HG02885 (cell line): Measurements from ENCODE around the gene SAXO1.
"Not testable (repeated sequence)": the region's sequence is repeated elsewhere in the genome, so short reads cannot be mapped to it uniquely, and the experiment has no call there.

Experiments
- ATAC-seq: cut with Tn5 transposase; IDR thresholded peaks from one replicate; pipeline ENCODE4 v1.9.1; 2021; ENCODE audit warnings: mild to moderate bottlenecking; ENCODE audit not compliant: unreplicated experiment, poor library complexity

Gene SAXO1

DNA sequence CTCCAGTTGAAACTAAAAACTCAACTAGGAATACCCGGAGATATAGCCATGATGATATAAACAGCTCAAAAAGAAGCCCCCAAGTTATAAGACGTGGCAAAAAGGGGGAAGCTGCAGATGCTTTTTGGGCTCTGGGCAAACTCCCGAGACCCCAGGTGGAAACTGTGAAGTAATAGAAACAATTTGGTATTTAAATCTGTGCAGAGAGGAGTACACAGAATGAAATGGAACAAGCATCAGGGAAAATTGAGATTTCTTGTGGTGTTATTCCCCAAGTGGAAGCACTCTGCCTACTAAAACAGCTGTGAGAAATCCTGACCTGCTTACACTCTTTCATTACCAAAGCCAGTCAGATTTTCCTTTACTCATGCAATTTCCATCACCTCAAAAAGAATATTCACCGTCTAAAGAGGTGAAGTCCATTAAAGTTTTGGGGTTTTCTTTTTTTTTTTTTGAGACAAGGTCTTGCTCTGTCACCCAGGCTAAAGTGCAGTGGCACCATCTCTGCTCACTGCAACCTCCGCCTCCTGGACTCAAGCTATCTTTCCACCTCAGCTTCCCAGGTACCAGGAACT is 23.5 kb downstream of the SAXO1 start:
- ATAC-seq, result no peak

DNA sequence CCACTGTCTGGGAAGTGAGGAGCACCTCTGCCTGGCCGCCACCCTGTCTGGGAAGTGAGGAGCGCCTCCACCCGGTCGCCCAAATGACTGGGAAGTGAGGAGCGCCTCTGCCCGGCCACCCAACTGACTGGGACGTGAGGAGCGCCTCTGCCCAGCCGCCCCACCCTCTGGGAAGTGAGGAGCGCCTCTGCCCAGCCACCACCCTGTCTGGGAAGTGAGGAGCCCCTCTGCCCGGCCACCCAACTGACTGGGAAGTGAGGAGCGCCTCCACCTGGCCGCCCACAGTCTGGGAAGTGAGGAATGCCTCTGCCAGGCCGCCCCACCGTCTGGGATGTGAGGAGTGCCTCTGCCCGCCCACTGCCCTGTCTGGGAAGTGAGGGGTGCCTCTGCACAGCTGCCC is 32.9 kb downstream of the SAXO1 start:
- no peak for ATAC-seq

DNA sequence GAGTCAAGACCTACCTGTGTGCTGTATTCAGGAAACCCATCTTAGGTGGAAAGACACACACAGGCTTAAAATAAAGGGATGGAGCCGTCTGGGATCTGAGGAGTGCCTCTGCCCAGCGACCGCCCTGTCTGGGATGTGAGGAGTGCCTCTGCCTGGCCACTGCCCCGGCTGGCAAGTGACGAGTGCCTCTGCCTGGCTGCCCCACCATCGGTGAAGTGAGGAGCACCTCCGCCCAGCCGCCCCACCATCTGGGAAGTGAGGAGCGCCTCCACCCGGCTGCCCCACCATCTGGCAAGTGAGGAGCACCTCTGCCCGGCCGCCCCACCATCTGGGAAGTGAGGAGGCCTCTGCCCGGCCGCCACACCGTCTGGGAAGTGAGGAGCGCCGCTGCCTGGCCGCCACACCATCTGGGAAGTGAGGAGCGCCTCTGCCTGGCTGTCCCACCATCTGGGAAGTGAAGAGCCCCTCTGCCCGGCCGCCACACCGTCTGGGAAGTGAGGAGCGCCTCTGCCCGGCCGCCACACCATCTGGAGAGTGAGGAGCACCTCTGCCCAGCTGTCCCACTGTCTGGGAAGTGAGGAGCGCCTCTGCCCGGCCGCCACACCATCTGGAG is 33.7 kb downstream of the SAXO1 start:
- no peak for ATAC-seq

DNA sequence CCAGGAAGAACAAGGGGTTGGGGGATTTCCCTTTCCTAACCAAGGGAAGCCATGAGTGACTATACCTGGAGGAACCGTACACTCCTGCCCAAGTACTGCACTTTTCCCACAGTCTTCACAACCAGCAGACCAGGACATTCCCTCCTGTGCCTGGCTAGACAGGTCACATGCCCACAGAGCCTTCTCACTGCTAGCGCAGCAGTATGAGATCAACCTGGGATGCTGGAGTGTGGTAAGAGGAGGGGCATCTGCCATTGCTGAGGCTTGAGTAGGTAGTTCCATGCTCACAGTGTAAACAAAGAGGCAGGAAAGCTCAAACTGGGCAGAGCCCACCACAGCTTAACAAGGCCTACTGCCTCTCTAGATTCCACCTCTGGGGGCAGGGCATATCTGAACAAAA is 35.9 kb downstream of the SAXO1 start:
- no peak for ATAC-seq

DNA sequence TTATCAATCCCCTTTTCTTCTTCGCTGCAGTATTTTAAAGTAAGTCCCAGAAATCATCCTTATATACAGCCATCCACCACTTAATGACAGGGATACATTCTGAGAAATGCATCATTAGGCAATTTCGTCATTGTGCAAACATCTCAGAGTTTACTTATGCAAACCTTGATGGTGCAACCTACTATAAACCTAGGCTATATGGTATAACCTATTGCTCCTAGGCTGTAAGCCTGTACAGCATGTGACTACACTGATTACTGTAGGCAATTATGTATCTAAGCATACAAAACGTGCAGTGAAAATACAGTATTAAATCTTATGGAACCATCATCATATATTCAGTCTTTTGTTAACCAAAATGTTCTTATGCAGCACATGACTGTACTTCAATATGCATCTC is 36.8 kb downstream of the SAXO1 start:
- ATAC-seq, result no peak

DNA sequence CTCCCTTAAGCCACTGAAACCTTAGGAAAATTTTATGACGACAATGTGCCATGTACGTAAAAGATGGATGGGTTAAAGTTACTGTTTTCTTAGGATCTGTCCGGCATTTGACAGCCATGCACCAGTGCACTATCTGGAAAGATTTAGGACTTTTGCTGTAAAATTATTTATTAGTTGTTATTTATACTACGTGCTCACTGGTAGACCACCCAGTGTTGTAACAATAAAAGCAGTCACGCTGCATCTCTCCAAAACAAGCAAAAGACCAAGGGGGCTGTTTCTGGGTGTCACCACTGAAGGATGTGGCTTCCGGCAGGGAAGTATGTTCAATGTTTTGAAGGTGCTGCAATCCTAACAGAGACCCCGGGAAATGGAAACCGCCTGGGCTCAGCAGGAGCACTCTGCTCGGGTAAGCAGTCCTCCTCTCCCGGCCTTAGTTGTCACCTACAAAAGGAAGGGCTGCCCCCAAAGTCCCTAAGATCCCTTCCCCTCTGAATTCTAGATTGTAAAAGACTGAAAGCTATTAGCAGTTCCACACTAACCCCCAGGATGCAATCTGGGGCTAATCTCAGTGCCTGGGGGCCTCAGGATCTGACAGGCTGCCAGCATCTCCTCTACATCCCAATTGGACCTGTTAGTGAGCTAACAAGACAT is 38.6 kb downstream of the SAXO1 start:
- ATAC-seq, result no peak

DNA sequence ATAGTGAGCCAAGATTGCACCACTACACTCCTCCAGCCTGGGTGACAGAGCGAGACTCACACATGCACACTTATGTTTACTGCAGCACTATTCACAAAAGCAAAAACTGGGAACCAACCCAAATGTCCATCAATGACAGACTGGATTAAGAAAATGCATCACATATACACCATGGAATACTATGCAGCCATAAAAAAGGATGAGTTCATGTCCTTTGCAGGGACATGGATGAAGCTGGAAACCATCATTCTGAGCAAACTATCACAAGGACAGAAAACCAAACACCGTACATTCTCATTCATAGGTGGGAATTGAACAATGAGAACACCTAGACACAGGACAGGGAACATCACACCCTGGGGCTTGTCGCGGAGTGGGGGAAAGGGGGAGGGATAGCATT is 41.8 kb downstream of the SAXO1 start:
- not testable (repeated sequence) for ATAC-seq

DNA sequence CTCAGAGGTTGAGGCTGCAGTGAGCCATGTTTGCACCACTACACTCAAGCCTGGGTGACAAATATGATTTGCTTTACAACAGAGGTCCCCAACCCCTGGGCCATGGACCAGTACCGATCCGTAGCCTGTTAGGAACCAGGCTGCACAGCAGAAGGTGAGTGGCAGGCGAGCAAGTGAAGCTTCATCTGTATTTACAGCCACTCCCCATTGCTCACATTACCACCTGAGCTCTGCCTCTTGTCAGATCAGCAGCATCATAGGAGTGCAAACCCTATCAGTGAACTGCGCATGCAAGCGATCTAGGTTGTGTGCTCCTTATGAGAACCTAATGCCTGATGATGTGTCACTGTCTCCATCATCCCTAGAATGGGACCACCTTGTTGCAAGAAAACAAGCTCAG is 42.5 kb downstream of the SAXO1 start:
- ATAC-seq, result no peak

DNA sequence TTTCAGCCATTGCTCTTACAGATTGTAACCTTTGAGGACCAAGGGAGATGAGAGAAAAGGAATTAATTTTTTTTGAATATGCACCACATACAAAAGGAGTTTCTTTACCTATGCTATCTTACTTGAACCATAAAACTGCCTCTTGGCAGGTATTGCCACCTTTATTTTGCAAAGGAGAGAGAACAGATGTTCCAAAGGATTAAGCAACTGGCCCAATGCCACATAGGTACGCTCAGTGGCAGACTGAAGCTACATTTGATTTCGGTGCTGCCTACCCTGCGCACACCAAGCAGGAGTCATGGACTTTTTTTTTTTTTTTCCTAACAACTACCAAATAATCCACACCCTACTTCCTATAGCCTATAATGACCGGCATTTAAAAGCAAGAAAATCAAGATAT is 43.1 kb downstream of the SAXO1 start:
- ATAC-seq, result no peak

DNA sequence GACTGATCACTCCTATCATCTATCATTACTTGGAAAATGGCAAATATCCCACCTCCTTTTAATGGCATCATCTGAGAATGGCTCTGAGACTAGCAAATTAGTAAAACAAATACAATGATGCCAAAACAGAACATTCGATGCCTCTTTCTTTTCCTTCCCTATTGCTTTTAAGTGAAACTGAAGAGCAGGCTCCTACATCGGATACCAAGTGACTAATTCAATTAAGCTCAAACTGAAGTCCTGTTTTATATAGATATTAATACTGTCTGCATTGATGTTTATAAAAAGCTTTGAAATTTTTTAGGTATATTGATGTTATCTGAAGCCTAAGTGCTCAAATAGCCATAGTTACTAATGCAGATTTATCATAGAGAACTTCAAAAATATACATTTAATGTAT is 43.9 kb downstream of the SAXO1 start:
- no peak for ATAC-seq

DNA sequence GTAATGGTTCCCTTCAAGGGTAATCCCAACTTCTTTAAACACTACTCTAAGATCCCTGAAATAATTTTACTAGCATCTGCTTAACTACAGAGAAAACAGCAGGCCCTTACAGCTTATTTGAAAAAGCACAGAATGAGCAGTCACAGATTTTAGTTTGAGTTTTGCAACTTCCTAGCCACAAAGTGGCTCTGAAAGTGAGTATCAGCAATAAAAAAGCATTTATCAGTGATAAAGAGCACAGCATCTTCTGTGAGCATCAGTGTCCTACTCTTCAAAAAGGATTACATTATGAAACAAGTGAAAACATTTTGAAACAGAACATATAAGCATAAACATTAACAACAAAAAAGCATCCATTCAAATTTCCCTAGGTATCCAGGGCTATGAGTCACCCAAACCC is 45.0 kb downstream of the SAXO1 start:
- no peak for ATAC-seq

DNA sequence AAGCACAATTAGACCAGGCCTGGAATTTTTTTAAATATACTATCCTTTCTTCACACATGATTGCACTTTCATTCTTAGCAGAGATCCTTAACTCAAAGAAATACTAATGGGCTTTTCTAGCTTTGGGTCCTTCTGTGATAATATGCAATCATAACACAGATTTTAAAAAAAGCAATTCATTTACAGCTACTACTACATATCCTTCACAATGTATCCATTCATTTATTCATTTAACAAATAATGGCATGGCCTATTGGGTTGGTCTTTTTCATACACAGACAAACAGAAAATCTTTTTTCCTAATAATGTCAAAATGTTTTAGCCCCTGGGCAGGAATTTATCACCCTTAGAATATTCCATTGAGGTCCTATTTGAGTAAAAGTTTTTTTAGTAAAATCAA is 47.0 kb downstream of the SAXO1 start:
- no peak for ATAC-seq

DNA sequence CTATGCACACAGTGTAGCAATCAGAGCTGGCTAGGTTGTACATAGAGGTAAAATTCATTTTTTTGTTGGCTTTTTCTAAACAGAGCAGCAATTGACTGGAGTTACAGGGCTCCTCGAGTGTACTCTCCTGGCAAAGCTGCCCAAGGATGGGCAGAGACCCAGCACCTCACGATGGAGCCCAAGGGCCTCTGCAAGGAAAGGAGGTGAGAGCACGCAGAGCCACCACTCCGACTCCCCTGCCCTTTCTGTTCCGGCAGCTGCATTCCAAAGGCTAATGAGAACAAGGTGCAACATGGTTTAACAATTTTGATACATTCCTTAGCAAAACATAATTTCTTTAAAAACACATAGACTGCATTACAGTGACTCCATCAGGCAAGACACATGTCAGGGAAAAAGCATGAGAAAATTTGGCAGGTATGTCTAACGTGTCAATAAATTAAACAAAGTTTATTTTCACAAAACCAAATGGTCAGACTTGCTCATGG is 47.5 kb downstream of the SAXO1 start:
- no peak for ATAC-seq

DNA sequence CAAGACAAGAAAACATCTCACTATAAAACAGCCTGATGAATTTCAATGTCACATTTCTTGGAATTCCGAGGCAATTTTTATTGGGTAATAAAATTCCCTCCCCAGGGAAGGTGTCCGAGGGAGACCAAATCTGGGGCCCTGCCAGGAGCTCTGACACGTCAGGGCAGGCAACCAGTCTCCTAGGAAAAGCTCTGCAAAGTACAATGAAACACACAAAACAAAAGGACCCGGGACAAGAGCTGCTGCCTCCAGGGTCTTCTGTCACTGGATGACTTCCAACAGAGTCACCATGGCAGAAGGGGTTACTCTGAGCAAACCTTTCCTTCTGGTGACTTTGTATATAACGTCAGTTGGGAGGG is 50.8 kb downstream of the SAXO1 start:
- ATAC-seq, result no peak

DNA sequence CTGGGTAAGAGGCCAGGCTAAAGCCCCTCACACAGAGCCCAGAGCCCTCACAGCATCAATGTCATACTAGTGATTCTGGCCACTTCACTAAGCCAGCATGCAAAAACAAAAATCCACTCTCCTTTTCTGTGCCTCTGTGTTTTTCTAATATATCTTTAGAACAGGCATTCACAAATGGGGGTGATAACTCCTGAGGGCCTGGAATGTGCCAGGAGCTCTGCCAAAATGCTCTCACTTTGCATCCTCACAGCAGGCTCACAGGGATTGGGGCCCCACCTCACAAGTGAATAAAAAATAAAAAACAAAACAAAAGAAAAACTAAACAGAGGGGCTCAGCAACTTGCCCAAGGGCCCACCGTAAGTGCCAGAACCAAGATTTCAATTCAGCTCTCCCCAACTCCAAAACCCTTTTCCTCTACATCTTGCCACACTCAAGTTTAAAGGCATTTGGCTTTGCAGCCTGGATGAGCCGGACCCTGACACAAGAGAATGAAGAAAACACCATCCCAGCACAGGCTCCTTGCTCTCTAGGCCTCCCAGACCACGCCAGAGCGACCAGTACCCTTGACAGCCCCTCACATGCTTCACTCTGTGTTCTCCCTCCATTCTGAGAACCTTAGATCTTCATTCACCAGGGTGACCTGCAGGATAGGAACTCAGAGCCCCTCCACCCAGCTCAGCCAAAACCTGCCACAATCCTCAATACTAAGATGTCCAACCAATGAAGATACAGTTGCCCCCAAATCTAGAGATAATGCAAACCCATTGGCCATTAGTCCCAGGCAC is 51.3 kb downstream of the SAXO1 start:
- ATAC-seq, result no peak

DNA sequence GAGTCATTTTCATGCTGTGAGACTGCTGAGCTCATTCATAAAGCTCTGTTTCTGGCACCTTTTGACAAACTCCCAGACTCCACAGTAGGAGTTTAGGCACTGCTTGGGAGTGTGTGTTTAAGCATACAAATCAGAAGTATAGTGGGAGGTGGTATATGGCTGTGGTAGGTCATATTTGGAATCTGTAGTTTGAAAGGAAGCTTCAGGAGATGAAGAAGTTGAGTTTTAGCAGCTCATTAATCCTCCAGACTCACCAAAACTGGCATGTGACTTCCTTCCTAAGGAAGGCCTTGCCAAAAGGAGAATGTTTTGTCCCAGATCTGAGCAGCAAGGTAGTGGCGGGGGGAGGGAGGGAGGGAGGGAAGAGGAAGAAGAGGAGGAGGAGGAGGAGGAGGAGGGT is 52.8 kb downstream of the SAXO1 start:
- ATAC-seq, result no peak

DNA sequence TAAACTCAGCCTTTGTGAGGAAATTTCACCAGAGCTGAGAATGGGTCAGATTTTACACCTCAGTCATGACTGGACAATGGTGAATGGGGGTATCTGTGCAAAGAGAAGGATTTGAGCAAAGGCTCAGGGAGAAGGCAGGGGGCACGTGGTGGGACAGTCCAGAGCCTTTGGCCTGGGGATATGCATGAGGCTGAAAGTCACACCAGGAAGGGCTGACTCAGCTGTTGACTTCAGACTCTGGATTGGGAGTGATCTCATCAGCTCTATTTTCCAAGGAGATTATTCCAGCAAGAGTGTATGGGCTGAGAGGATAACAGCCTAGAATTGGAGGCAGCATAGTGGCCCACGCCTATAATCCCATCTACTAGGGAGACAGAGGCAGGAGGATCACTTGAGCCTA is 53.6 kb downstream of the SAXO1 start:
- no peak for ATAC-seq

DNA sequence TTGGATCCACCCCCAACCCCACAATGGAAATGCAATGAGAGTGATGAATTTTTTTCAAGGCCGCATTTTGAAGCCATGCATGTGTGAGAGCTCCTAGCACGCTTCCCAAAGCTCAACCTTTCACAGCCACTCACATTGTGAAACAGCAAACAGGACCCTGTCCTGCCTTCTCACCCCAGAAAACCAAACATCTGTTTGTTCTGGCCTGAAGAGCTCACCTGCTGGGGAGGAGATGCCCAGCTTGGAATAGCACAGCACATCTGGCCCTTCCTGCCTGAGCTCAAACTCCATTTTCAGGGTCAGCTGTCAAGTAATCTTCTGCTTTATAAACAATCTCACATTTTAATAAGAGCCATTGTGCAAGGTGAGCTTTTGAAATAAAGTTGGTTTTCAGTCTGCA is 54.8 kb downstream of the SAXO1 start:
- no peak for ATAC-seq

DNA sequence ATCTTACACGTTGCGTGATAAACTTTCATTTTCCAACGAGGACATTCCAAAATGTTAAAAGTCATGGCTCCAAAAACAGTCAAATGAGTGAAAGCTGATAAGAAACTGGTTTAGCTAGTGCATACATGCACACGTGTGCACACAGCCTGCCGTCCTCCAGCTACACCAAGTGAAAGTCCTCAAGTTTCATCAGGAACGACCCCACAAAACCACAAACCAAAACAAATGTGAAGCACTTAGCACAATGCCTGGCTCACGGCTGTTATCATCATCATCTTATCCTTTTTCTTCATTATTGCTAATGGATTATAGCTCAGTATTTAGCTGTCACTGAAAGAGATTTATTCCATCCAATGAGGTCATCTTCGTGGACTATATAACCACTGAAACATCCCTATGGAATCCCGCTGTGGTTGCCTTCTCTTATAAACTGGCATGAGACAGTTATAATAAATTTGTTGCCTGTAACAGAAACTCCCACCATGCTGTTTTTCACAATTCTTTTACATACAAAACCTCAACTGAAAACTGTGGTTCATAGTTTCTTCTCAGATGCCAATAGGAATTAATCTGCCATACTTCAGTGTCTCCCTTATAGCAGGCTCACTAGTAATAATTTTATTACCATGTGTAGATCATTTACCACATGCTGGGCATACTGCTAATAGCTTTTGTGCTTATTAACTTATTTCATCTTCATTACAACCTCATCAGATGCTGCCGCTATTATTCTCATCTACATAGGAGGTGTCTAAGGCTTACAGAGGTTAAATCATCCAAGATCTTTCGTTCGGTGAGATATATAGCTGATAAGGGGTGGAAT is 56.1 kb downstream of the SAXO1 start:
- no peak for ATAC-seq

DNA sequence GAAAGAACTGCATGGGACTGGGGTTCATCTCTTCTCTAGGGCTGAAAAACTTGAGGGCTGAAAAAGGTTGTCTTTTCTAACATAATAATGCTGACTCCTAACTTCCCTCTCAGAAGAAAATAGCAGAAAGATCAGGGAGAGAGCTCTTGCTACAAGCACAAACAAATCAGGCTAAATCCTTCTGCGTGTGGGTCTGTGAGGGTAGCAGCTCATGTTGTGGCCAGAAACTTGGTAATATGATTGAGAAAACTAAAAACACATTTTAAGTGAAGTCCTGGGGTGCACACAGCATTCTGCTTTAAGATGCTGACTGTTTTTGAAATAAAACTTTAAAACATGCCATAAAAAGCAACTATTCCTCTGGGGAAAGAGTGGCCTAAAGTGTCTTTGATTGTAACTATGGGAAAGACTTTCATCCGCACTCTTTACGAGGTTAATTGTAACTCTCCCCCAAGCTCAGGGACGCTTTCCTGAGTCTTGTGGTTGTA is 56.7 kb downstream of the SAXO1 start:
- ATAC-seq, result no peak
